ENCODE results near the gene ERCC5. TPM values are rescaled to one million over a fixed set of nuclear protein-coding genes. Genes with fewer than 3 reads are reported as not detected.

ERCC5 gene
- total RNA-seq, 1 donor from 2014 or later, result 44.1 TPM

- Mint-ChIP-seq H3K27ac (no peak overlapping the region), H3K36me3 (peaks cover 53% of the 10 kb centered on the region)
Measured at GRCh38 chr13:102868366-102868936, 22.6 kb downstream of the ERCC5 start.

GRCh38 chr13:102869948-102870676 is 24.3 kb downstream of the ERCC5 start:
- no peak for TF ChIP-seq CTCF (conservative IDR thresholded peaks at IDR 0.05)
- Mint-ChIP-seq H3K9me3 (no peaks in the 10 kb centered on the region), H3K27me3 (no peaks in the 10 kb centered on the region), H3K36me3 (peaks cover 44% of the 10 kb centered on the region), H3K4me3 (no peak overlapping the region), H3K4me1 (ENCODE audit: unreplicated experiment) (peaks cover 6% of the 10 kb centered on the region), H3K27ac (peak overlapping the region; percentile 28)
- DNase-seq (ENCODE audit: extremely low spot score, unreplicated experiment), result no peak

More at GRCh38 chr13:102868366-102868936, 22.6 kb downstream of the ERCC5 start:
- H3K4me3 Mint-ChIP-seq, result no peak overlapping the region
- H3K27me3 Mint-ChIP-seq, result no peaks in the 10 kb centered on the region
- no peak for TF ChIP-seq CTCF (conservative IDR thresholded peaks at IDR 0.05)
- H3K9me3 Mint-ChIP-seq, result no peaks in the 10 kb centered on the region
- no peak for DNase-seq (ENCODE audit: extremely low spot score, unreplicated experiment)
- H3K4me1 Mint-ChIP-seq (ENCODE audit: unreplicated experiment), result peaks cover 6% of the 10 kb centered on the region

- DNase-seq (ENCODE audit: extremely low spot score, unreplicated experiment), result peak; percentile 77
- H3K27me3 Mint-ChIP-seq, result no peaks in the 10 kb centered on the region
- TF ChIP-seq CTCF (conservative IDR thresholded peaks at IDR 0.05), result peak; percentile 93
- H3K27ac Mint-ChIP-seq, result peak overlapping the region; percentile 28
- no peaks in the 10 kb centered on the region for H3K9me3 Mint-ChIP-seq
- peaks cover 6% of the 10 kb centered on the region for H3K4me1 Mint-ChIP-seq (ENCODE audit: unreplicated experiment)
- H3K36me3 Mint-ChIP-seq, result peaks cover 43% of the 10 kb centered on the region
- H3K4me3 Mint-ChIP-seq, result no peak overlapping the region
Measured at GRCh38 chr13:102870677-102871415, 25.0 kb downstream of the ERCC5 start.

GRCh38 chr13:102872131-102872530 is 26.3 kb downstream of the ERCC5 start:
- no peak for DNase-seq (ENCODE audit: extremely low spot score, unreplicated experiment)
- no peak for TF ChIP-seq CTCF (conservative IDR thresholded peaks at IDR 0.05)
- H3K27me3 Mint-ChIP-seq, result no peaks in the 10 kb centered on the region
- peaks cover 45% of the 10 kb centered on the region for H3K36me3 Mint-ChIP-seq
- H3K4me3 Mint-ChIP-seq, result no peak overlapping the region
- H3K4me1 Mint-ChIP-seq (ENCODE audit: unreplicated experiment), result peaks cover 6% of the 10 kb centered on the region
- H3K27ac Mint-ChIP-seq, result no peak overlapping the region
- H3K9me3 Mint-ChIP-seq, result no peaks in the 10 kb centered on the region

- Mint-ChIP-seq H3K27ac (no peak overlapping the region), H3K4me3 (no peak overlapping the region), H3K36me3 (peaks cover 41% of the 10 kb centered on the region), H3K9me3 (no peaks in the 10 kb centered on the region), H3K27me3 (no peaks in the 10 kb centered on the region), H3K4me1 (ENCODE audit: unreplicated experiment) (peaks cover 6% of the 10 kb centered on the region)
- DNase-seq (ENCODE audit: extremely low spot score, unreplicated experiment), result no peak
- TF ChIP-seq CTCF (conservative IDR thresholded peaks at IDR 0.05), result no peak
Measured at GRCh38 chr13:102872531-102872930, 26.7 kb downstream of the ERCC5 start.

Measured in type B pancreatic cell (in vitro differentiated cells).